CD4-positive, alpha-beta T cell treated with Interleukin-12 subunit alpha and Interleukin-12 subunit beta, for 1 hour (primary cell): ENCODE data around the gene ALPK1.
"Not testable (repeated sequence)": the region's sequence is repeated elsewhere in the genome, so short reads cannot be mapped to it uniquely, and the experiment has no call there.

ENCODE experiments used
- DNase-seq: peaks from one replicate; pipeline ENCODE4 v3.0.0-alpha.2; 2020

Gene ALPK1

GRCh38 chr4:112284662-112285411 lies 12.3 kb upstream of the ALPK1 start:
- peak; percentile 51 for DNase-seq

- DNase-seq: peak; percentile 47
Measured at GRCh38 chr4:112287258-112287989, 9.7 kb upstream of the ALPK1 start.

- peak; percentile 75 for DNase-seq
Measured at GRCh38 chr4:112288455-112288854, 8.7 kb upstream of the ALPK1 start.

GRCh38 chr4:112289407-112290253 lies 7.5 kb upstream of the ALPK1 start:
- no peak for DNase-seq

GRCh38 chr4:112290341-112290740 lies 6.8 kb upstream of the ALPK1 start:
- DNase-seq: no peak

- DNase-seq: no peak
Measured at GRCh38 chr4:112299721-112300120, 2.6 kb downstream of the ALPK1 start.

GRCh38 chr4:112302320-112303274 lies 5.4 kb downstream of the ALPK1 start:
- DNase-seq: peak; percentile 36

- not testable (repeated sequence) for DNase-seq
Measured at GRCh38 chr4:112305477-112305876, 8.3 kb downstream of the ALPK1 start.

- DNase-seq: peak; percentile 12
Measured at GRCh38 chr4:112309263-112309791, 12.2 kb downstream of the ALPK1 start.

GRCh38 chr4:112311516-112311915 lies 14.3 kb downstream of the ALPK1 start:
- DNase-seq: no peak

- no peak for DNase-seq
Measured at GRCh38 chr4:112312610-112313239, 15.6 kb downstream of the ALPK1 start.

- no peak for DNase-seq
Measured at GRCh38 chr4:112315446-112315845, 18.3 kb downstream of the ALPK1 start.

- no peak for DNase-seq
Measured at GRCh38 chr4:112316360-112316759, 19.2 kb downstream of the ALPK1 start.

- DNase-seq: no peak
Measured at GRCh38 chr4:112318239-112319142, 21.3 kb downstream of the ALPK1 start.

- peak; percentile 83 for DNase-seq
Measured at GRCh38 chr4:112321776-112322684, 24.9 kb downstream of the ALPK1 start.

- no peak for DNase-seq
Measured at GRCh38 chr4:112322866-112323265, 25.7 kb downstream of the ALPK1 start.

- DNase-seq: no peak
Measured at GRCh38 chr4:112325530-112325929, 28.4 kb downstream of the ALPK1 start.

- peak; percentile 60 for DNase-seq
Measured at GRCh38 chr4:112327965-112328733, 31.0 kb downstream of the ALPK1 start.
